Chondrocyte (in vitro differentiated cells): Measurements from ENCODE around the gene GLIPR1. TPM values are rescaled to one million over a fixed set of nuclear protein-coding genes. Genes with fewer than 3 reads are reported as not detected.
"Not testable (repeated sequence)": the region's sequence is repeated elsewhere in the genome, so short reads cannot be mapped to it uniquely, and the experiment has no call there.

Experiments used
- DNase-seq: peaks from one replicate; pipeline ENCODE4 v3.0.0; 2021; ENCODE audit warnings: mixed read lengths, low spot score
- H3K27ac Mint-ChIP-seq: one replicate; pipeline ENCODE4 v1.8.0; 2021; ENCODE audit warnings: mild to moderate bottlenecking, moderate library complexity, mixed read lengths; ENCODE audit not compliant: unreplicated experiment
- H3K27me3 Mint-ChIP-seq: 2 replicates; pipeline ENCODE4 v1.8.0; 2021; ENCODE audit warnings: low read depth, mixed read lengths
- H3K36me3 Mint-ChIP-seq: 2 replicates; pipeline ENCODE4 v1.8.0; 2021; ENCODE audit warnings: low read depth, mixed read lengths
- H3K4me1 Mint-ChIP-seq: 2 replicates; pipeline ENCODE4 v1.8.0; 2021; ENCODE audit warnings: low read depth, mild to moderate bottlenecking, mixed read lengths
- H3K4me3 Mint-ChIP-seq: one replicate; pipeline ENCODE4 v1.8.0; 2021; ENCODE audit warnings: mild to moderate bottlenecking, moderate library complexity, mixed read lengths; ENCODE audit not compliant: unreplicated experiment
- H3K9me3 Mint-ChIP-seq: 2 replicates; pipeline ENCODE4 v1.8.0; 2021; ENCODE audit warnings: low read depth, mixed read lengths
- total RNA-seq: library from RNA; stranded (reverse); gene quantifications from 3 replicates; pipeline ENCODE4 v1.2.1, GENCODE V29; 2021
- TF ChIP-seq, protein P1 (sequence below): fragments of 200-600 bp; sonication (generic); IDR thresholded peaks from 2 replicates; pipeline ENCODE4 v1.5.0; 2021; ENCODE audit warnings: antibody characterized with exemption, mild to moderate bottlenecking, moderate library complexity

The GLIPR1 gene
- total RNA-seq, 1 donor from 2014 or later = 123 TPM

- Mint-ChIP-seq H3K4me1 (peaks cover 40% of the 10 kb centered on the region), H3K9me3 (peaks cover 2% of the 10 kb centered on the region), H3K27ac (peak overlapping the region; percentile 17), H3K36me3 (no peaks in the 10 kb centered on the region), H3K27me3 (no peaks in the 10 kb centered on the region), H3K4me3 (no peak overlapping the region)
- DNase-seq = no peak
- TF ChIP-seq, protein P1, sequence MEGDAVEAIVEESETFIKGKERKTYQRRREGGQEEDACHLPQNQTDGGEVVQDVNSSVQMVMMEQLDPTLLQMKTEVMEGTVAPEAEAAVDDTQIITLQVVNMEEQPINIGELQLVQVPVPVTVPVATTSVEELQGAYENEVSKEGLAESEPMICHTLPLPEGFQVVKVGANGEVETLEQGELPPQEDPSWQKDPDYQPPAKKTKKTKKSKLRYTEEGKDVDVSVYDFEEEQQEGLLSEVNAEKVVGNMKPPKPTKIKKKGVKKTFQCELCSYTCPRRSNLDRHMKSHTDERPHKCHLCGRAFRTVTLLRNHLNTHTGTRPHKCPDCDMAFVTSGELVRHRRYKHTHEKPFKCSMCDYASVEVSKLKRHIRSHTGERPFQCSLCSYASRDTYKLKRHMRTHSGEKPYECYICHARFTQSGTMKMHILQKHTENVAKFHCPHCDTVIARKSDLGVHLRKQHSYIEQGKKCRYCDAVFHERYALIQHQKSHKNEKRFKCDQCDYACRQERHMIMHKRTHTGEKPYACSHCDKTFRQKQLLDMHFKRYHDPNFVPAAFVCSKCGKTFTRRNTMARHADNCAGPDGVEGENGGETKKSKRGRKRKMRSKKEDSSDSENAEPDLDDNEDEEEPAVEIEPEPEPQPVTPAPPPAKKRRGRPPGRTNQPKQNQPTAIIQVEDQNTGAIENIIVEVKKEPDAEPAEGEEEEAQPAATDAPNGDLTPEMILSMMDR = no peak
Measured at GRCh38 chr12:75446857-75447256, 33.7 kb upstream of the GLIPR1 start.

GRCh38 chr12:75447691-75448393 lies 32.7 kb upstream of the GLIPR1 start:
- no peak overlapping the region for H3K27ac Mint-ChIP-seq
- TF ChIP-seq, protein P1 = no peak
- DNase-seq = no peak

GRCh38 chr12:75452675-75453330 lies 27.8 kb upstream of the GLIPR1 start:
- no peak for DNase-seq
- Mint-ChIP-seq H3K4me1 (peaks cover 5% of the 10 kb centered on the region), H3K4me3 (no peak overlapping the region), H3K27me3 (no peaks in the 10 kb centered on the region), H3K27ac (no peak overlapping the region), H3K36me3 (no peaks in the 10 kb centered on the region), H3K9me3 (peaks cover 6% of the 10 kb centered on the region)
- TF ChIP-seq, protein P1 = no peak

More at GRCh38 chr12:75447691-75448393, 32.7 kb upstream of the GLIPR1 start:
- Mint-ChIP-seq H3K36me3 (no peaks in the 10 kb centered on the region), H3K9me3 (peaks cover 2% of the 10 kb centered on the region), H3K4me1 (peaks cover 43% of the 10 kb centered on the region), H3K27me3 (no peaks in the 10 kb centered on the region), H3K4me3 (no peak overlapping the region)

DNA sequence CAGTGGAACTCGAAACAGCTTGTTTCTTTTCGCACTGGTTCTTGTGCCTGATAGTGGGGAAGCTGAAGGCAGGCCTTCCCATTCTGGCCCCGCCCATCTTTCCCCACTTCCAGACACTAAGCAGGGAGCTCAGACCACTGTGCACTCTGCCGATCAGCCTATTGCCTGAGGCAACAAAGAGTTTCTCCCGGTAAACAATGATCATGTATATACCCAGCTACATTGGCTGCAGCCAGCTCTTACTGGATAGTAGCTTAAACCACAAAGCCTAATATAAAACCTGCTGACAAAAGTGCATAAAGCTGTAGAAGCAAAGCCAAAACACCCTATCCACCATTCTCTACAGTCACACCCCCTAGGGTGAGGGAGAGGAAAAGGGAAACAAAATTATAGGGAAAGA lies 24.7 kb upstream of the GLIPR1 start:
- H3K9me3 Mint-ChIP-seq = peaks cover 11% of the 10 kb centered on the region
- H3K27ac Mint-ChIP-seq = no peak overlapping the region
- H3K4me1 Mint-ChIP-seq = peaks cover 5% of the 10 kb centered on the region
- H3K4me3 Mint-ChIP-seq = no peak overlapping the region
- DNase-seq = no peak
- TF ChIP-seq, protein P1 = no peak
- no peaks in the 10 kb centered on the region for H3K27me3 Mint-ChIP-seq
- no peaks in the 10 kb centered on the region for H3K36me3 Mint-ChIP-seq

GRCh38 chr12:75457191-75457590 lies 23.4 kb upstream of the GLIPR1 start:
- H3K9me3 Mint-ChIP-seq = peaks cover 11% of the 10 kb centered on the region

GRCh38 chr12:75457866-75458265 lies 22.7 kb upstream of the GLIPR1 start:
- H3K36me3 Mint-ChIP-seq, H3K27ac Mint-ChIP-seq, H3K4me3 Mint-ChIP-seq, H3K27me3 Mint-ChIP-seq, DNase-seq, H3K4me1 Mint-ChIP-seq: not testable (repeated sequence)
- H3K9me3 Mint-ChIP-seq = peaks cover 16% of the 10 kb centered on the region

More at GRCh38 chr12:75457191-75457590, 23.4 kb upstream of the GLIPR1 start:
- H3K36me3 Mint-ChIP-seq = no peaks in the 10 kb centered on the region
- no peak for DNase-seq
- no peaks in the 10 kb centered on the region for H3K27me3 Mint-ChIP-seq
- TF ChIP-seq, protein P1 = no peak
- H3K4me3 Mint-ChIP-seq = no peak overlapping the region
- peaks cover 5% of the 10 kb centered on the region for H3K4me1 Mint-ChIP-seq
- H3K27ac Mint-ChIP-seq = no peak overlapping the region
